Measurements from ENCODE around the gene CD2.

The CD2 gene

DNA sequence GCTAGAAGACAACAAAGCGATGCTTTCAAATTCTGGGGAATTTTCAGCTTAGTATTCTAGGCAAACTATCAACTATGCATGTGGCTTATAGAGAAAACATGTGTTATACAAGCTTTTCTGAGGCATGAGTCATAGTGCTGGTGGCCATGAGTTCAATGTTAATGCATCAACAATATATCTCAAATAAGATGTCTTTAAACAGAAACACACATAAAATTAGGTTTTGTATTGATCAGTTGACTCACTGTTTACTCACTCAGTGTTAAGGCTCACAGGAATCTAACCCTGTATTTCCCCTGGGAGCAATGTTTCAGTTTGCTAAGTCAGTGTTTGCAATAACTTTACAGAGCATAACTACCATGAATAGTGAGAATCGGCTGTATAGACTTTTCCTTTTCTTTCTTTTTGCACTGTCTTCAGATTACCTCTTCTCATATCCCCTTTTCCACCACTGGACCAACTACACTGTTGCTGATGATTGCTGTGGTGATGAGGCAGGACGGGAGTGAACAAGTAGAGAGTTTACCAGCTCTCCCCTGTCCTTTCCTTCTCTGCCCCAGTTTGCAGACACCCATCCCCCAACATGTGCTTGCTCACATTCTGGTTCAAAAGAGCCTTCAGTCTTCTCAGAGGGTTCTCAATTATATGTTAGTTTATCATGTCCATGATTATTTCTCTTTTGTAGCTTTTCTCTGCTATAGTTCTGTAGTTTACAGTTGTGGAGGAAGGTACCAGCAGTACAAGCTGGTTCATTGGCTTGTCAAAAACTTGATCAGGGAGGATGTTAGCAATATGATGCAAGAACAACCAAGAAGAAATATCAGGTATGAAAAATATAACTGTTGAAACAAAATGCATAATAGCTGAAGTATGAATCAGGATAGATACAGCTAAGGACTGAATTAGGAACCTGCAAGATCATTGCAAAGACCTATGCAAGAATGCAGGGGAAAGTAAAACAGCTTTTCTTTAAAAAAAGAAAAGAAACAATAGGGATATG is 23.9 kb downstream of the CD2 start:
- no peak for DNase-seq
- peaks cover 0 to 3% of the 10 kb centered on the region in 2 donors for H3K27me3 ChIP-seq
- TF ChIP-seq CTCF (IDR thresholded peaks at IDR 0.05): no peak
- no peak overlapping the region for H3K4me3 ChIP-seq
- H3K9me3 ChIP-seq: no peaks in the 10 kb centered on the region
- H3K4me1 ChIP-seq: no peaks in the 10 kb centered on the region
- no peak overlapping the region for H3K27ac ChIP-seq
- intact Hi-C loops (cut with DNase I; ENCODE audit: low total_unique reads): no loop called here
- H3K36me3 ChIP-seq: no peaks in the 10 kb centered on the region

- no peak for DNase-seq
- H3K27me3 ChIP-seq: no peaks in the 10 kb centered on the region
- no peak overlapping the region for H3K4me3 ChIP-seq
- no peak overlapping the region for H3K27ac ChIP-seq
- no peaks in the 10 kb centered on the region for H3K4me1 ChIP-seq
- no peak for TF ChIP-seq CTCF (IDR thresholded peaks at IDR 0.05)
- no peaks in the 10 kb centered on the region for H3K36me3 ChIP-seq
- no peaks in the 10 kb centered on the region for H3K9me3 ChIP-seq
- intact Hi-C loops (cut with DNase I; ENCODE audit: low total_unique reads): no loop called here
Measured at GRCh38 chr1:116781034-116781433, 26.8 kb downstream of the CD2 start.

- Histone ChIP-seq H3K27me3 (no peaks in the 10 kb centered on the region), H3K36me3 (no peaks in the 10 kb centered on the region), H3K9me3 (no peaks in the 10 kb centered on the region), H3K4me1 (no peaks in the 10 kb centered on the region), H3K27ac (no peak overlapping the region), H3K4me3 (no peak overlapping the region)
- no peak for TF ChIP-seq CTCF (IDR thresholded peaks at IDR 0.05)
- intact Hi-C loops (cut with DNase I; ENCODE audit: low total_unique reads): no loop called here
- no peak for DNase-seq
Measured at GRCh38 chr1:116785006-116785405, 30.8 kb downstream of the CD2 start.

GRCh38 chr1:116786049-116786448 is 31.8 kb downstream of the CD2 start:
- Histone ChIP-seq H3K36me3 (no peaks in the 10 kb centered on the region), H3K4me1 (no peaks in the 10 kb centered on the region), H3K4me3 (no peak overlapping the region), H3K27me3 (no peaks in the 10 kb centered on the region), H3K9me3 (no peaks in the 10 kb centered on the region), H3K27ac (no peak overlapping the region)
- no peak for TF ChIP-seq CTCF (IDR thresholded peaks at IDR 0.05)
- DNase-seq: no peak
- intact Hi-C loops (cut with DNase I; ENCODE audit: low total_unique reads): no loop called here

- DNase-seq: no peak
- Histone ChIP-seq H3K36me3 (no peaks in the 10 kb centered on the region), H3K9me3 (no peaks in the 10 kb centered on the region), H3K27me3 (peaks cover 0 to 2% of the 10 kb centered on the region in 2 donors), H3K4me3 (no peak overlapping the region), H3K4me1 (no peaks in the 10 kb centered on the region), H3K27ac (no peak overlapping the region)
- no peak for TF ChIP-seq CTCF (IDR thresholded peaks at IDR 0.05)
- intact Hi-C loops (cut with DNase I; ENCODE audit: low total_unique reads): no loop called here
Measured at GRCh38 chr1:116791727-116792126, 37.5 kb downstream of the CD2 start.
